GM21619 (cell line): ENCODE results near the gene ORC2.
A peak's percentile ranks its signal among the peaks of the same experiment; 100 is the strongest.
"Not testable (repeated sequence)": the region's sequence is repeated elsewhere in the genome, so short reads cannot be mapped to it uniquely, and the experiment has no call there.

Source experiments
- ATAC-seq: cut with Tn5 transposase; IDR thresholded peaks from one replicate; pipeline ENCODE4 v1.9.1; 2021; ENCODE audit not compliant: unreplicated experiment

The ORC2 gene

GRCh38 chr2:200963124-200963917 lies at the start of gene ORC2:
ORC2 (minus strand) TSS chr2:200963660; CDS start chr2:200958123, 5,537 bp downstream.
- ATAC-seq = peak; percentile 90

GRCh38 chr2:201008296-201008829 lies 44.9 kb upstream of the ORC2 start:
- ATAC-seq = no peak

- no peak for ATAC-seq
These were observed 44.1 kb upstream of the ORC2 start for GRCh38 chr2:201007584-201007998.

- ATAC-seq = no peak
These were observed 43.2 kb upstream of the ORC2 start for GRCh38 chr2:201006704-201007103.

GRCh38 chr2:201004370-201004769 lies 40.9 kb upstream of the ORC2 start:
- no peak for ATAC-seq

- no peak for ATAC-seq
These were observed 29.6 kb upstream of the ORC2 start for GRCh38 chr2:200993097-200993496.

GRCh38 chr2:200987137-200987536 lies 23.7 kb upstream of the ORC2 start:
- no peak for ATAC-seq

- ATAC-seq = no peak
These were observed 22.3 kb upstream of the ORC2 start for GRCh38 chr2:200985799-200986198.

GRCh38 chr2:200976710-200977109 lies 13.2 kb upstream of the ORC2 start:
- no peak for ATAC-seq

- no peak for ATAC-seq
These were observed 12.2 kb upstream of the ORC2 start for GRCh38 chr2:200975672-200976071.

- ATAC-seq = not testable (repeated sequence)
These were observed 6.6 kb upstream of the ORC2 start for GRCh38 chr2:200970057-200970456.

GRCh38 chr2:200968735-200969134 lies 5.3 kb upstream of the ORC2 start:
- ATAC-seq = no peak

- ATAC-seq = no peak
These were observed 4.7 kb upstream of the ORC2 start for GRCh38 chr2:200968162-200968561.

- ATAC-seq = no peak
These were observed 3.3 kb upstream of the ORC2 start for GRCh38 chr2:200966770-200967169.

GRCh38 chr2:200964498-200964897 lies 1.0 kb upstream of the ORC2 start:
- ATAC-seq = no peak

GRCh38 chr2:200963918-200964252 lies 425 bp upstream of the ORC2 start:
- peak; percentile 3 for ATAC-seq

- ATAC-seq = peak; percentile 11
These were observed 693 bp downstream of the ORC2 start for GRCh38 chr2:200962811-200963123.

- ATAC-seq = no peak
These were observed 1.8 kb downstream of the ORC2 start for GRCh38 chr2:200961674-200962073.

GRCh38 chr2:200950378-200950777 lies 13.1 kb downstream of the ORC2 start:
- no peak for ATAC-seq

- no peak for ATAC-seq
These were observed 18.1 kb downstream of the ORC2 start for GRCh38 chr2:200945395-200945729.

GRCh38 chr2:200944467-200945394 lies 18.7 kb downstream of the ORC2 start:
- ATAC-seq = peak; percentile 67

GRCh38 chr2:200943527-200944105 lies 19.8 kb downstream of the ORC2 start:
- no peak for ATAC-seq
